CD4-positive, alpha-beta T cell treated with Interleukin-2 at 100 ng/mL for 4 hours (primary cell): ENCODE results near the gene PVR.
"Not testable (repeated sequence)": the region's sequence is repeated elsewhere in the genome, so short reads cannot be mapped to it uniquely, and the experiment has no call there.

Experiments used
- DNase-seq: peaks from one replicate; pipeline ENCODE4 v3.0.0-alpha.2; 2020; ENCODE audit warnings: low spot score

Gene PVR

DNA sequence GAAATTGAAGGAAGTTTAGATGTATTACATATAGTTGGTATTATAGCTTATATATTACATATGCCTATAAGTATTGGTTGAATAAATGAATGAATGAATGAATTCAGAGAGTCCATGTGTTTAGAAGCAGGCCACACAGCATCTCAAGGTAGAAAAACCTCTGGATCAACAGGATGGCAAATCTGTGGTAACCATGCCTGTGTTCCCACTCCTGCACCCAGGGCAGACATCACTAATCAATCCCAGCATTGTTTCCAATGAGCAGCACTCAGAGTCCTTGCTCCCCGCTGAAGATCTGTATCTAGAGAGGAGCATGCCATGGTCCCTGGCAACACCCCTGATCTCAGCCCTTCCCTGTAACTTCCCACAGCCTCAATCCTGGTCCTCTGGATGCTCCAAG is 28.5 kb downstream of the PVR start:
- no peak for DNase-seq

DNA sequence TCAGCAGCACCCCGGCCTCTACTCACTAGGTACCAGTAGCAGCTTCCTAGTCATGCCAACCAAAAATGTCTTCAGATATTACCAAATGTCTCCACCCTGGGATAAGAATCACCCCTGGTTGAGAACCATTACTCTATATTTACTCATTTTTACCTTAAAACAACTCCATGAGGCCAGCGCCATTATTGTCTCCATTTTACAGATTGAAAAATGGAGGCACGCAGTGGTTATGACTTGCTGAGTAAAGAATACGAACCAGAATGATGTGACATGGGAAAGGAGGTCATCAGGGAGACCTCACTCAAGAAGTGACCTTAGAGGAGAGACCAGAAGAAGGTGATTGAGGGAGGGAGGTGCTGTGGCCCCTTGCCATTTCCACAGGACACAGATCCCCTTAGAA is 29.8 kb downstream of the PVR start:
- no peak for DNase-seq

GRCh38 chr19:44675521-44675920 is 31.8 kb downstream of the PVR start:
- no peak for DNase-seq

DNA sequence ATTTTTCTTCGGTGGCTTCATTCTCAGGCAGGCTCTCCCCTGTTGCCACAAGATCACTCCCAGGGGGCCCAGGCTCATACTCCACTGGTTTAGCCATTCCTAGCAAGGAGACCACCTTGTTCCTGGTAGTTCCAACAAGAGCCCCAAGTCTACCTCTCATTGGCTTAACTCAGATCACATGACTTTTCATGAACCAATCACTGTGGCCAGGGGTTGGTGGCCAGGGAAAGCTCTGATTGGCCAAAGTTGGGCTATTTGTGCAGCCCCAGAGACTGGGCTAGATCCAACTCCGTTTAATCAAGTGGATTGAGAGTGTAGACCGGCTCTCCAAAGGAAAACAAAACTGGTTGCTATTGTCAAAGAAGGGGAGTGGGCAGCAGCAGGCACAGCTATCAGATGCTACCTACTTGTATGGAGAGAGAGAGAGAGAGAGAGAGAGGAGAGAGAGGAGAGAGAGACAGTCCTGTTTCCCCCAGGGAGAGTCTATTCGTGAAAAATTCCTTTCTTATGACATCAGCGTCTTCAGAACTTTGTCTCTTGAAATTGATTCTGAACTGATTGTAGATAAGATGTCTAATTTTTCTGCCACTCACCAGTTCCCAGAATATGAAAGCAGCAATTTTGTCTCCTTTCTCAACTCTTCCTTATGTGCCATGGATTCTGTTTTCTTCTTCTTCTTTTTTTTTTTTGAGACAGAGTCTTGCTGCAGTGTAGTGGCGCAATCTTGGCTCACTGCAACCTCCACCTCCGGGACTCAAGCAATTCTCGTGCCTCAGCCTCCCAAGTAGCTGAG is 33.5 kb downstream of the PVR start:
- no peak for DNase-seq

GRCh38 chr19:44680536-44680935 is 36.8 kb downstream of the PVR start:
- no peak for DNase-seq

- DNase-seq = no peak
Measured at GRCh38 chr19:44681992-44682790, 38.5 kb downstream of the PVR start.

DNA sequence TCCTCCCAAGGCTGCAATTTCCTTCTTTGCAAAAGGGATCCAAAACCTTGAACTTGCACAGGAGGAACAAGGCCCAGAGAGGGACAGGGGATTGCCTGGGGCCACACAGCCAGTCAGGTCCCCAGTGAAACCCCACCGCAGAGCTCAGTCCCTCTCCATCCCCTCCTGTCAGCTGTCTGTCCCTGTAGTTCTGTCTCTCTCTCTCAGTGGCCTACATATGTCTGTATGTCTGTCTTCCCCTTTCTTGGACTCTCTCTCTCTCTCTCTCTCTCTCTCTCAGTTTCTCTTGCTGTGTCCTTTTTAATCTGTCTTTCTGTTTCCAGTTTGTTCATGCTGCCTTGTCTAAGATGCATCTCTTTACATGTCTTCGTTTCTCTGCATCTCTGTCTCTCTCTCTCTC is 39.1 kb downstream of the PVR start:
- DNase-seq = no peak

GRCh38 chr19:44683434-44684210 is 39.9 kb downstream of the PVR start:
- no peak for DNase-seq

- not testable (repeated sequence) for DNase-seq
Measured at GRCh38 chr19:44684396-44684795, 40.7 kb downstream of the PVR start.

DNA sequence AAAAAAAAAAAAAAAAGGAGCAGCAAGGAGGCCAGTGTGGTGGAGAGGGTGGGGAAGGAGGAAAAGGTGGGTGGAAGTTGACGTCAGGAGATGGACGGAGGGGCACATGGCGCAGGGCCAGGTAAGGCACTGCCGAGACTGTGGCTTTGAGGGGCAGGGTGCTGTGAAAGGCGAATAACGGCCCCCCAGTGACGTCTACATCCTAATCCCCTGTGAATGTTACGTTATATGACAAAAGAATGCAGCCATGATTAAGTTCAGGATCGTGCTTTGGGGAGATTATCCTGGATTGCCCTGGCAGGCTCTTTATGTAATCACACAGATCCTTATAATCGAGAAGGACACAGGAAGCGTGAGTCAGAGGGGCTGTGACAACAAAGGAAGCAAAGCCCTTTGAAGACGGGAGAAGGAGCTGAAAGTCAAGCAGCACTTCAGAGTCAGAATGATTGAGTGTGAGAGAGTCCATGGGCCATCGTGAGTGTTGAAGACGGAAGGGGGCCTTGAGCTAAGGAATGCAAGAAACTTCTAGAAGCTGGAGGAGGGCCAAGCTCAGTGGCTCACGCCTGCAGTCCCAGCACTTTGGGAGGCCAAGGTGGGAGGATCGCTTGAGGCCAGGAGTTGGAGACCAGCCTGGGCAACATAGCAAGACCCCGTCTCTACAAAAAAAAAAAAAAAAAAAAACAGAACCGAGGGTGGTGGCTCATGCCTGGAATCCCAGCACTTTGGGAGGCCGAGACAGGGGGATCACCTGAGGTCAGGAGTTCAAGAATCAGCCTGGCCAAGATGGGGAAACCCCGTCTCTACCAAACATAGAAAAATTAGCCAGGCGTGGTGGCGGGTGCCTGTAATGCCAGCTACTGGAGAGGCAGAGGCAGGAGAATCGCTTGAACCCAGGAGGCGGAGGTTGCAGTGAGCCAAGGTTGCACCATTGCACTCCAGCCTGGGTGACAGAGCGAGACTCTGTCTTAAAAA is 41.5 kb downstream of the PVR start:
- no peak for DNase-seq

DNA sequence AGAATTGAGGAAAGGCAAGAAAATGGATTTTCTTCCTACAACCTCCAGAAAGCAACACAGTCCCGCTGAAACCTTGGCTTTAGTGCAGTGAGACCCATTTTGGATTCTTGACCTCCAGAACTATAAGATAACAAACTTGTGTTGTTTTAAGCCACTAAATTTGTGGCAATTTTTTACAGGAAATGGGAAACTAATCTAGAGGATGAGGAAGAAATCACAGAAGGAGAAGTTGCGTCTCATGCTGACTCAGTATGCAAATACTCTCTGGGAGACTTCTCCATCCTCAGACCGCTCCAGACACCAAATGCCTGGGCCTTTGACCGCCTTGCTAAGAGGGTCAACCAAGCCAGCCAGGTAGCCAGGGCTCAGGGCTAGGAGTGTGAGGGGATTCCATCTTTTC is 42.2 kb downstream of the PVR start:
- DNase-seq = no peak

DNA sequence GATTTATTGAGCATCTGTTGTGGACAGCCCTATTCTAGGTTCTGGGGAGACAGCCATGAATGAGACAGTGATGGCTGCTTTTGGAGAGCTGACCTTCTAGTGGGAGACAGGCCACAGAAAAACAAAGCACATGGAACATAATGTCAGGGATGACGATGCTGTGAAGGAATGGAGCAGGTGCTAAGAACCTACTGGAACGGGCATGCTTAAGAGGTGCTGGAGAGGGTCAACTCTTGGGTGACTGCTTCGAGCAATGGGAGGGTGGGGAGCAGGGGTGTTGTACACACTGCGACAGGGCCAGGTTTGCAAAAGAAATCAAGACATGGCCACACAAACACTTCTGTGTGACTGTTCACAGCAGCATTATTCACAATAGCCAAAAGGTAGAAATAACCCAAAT is 43.2 kb downstream of the PVR start:
- DNase-seq = no peak

- no peak for DNase-seq
Measured at GRCh38 chr19:44687888-44688287, 44.2 kb downstream of the PVR start.

- peak; percentile 79 for DNase-seq
Measured at GRCh38 chr19:44689290-44690130, 45.8 kb downstream of the PVR start.

- no peak for DNase-seq
Measured at GRCh38 chr19:44690131-44690440, 46.4 kb downstream of the PVR start.

DNA sequence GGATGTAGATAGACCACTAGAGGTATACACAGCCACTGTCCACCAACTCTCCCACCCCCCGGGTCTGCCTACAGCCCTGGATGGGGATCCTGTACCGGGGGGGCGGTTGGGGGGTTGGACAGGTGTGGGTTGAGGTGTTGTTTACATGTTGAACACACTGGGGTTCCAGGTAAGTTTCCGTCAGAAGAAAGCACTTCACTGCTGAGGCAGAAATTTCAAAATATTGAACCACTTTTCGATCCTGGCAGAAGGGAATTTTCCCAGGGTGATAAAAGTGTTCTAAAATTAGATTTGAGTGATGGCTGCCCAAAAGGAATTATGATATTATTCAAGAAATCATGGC is 48.6 kb downstream of the PVR start:
- DNase-seq = no peak

DNA sequence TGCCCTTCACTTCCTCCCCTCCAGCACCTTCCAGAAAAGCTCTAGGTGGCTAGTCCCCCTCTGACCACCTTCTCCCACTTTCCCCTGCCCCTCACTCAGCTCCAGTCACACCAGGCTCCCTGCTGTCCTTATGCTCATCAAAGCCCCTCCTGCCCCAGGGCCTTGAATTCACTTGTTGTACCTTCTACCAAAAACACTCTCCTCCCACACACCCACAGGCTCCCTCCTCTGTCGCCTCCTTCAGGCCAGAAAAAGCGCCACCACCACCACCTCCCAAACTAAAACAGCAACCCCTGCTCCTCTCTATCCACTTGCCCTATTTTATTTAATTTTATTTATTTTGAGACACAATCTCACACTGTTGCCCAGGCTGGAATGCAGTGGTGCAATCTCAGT is 50.5 kb downstream of the PVR start:
- DNase-seq = peak; percentile 37

GRCh38 chr19:44696939-44697669 is 53.4 kb downstream of the PVR start:
- DNase-seq = no peak

DNA sequence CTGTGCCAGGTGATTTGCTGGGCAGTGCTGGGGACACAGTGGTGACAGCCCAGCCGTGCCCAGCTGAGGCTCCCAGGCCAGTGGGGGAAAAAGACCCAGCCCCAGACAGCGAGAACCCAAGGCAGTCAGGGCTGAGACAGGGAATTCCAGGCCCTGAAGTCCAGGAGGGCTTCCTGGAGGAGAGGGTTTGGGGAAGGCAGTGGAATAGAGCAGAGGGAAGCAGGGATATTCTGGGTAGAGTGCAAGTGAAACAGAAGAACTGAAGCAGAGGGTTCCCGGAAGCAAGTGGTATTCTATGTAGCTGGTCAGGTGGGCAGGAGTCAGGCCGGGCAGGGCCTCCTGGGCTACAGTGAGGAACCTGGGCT is 53.9 kb downstream of the PVR start:
- no peak for DNase-seq

- DNase-seq = no peak
Measured at GRCh38 chr19:44698492-44699201, 54.9 kb downstream of the PVR start, which contains the start of gene CEACAM16. Gene CEACAM16, plus strand, starts transcription at chr19:44699151. Its CDS starts 2,306 bp downstream, at chr19:44701457.
